Measurements from ENCODE around the gene RPH3AL. TPM values are rescaled to one million over a fixed set of nuclear protein-coding genes. Genes with fewer than 3 reads are reported as not detected.

Gene RPH3AL
- total and polyA plus RNA-seq, 2 donors: 2.6 to 3.2 TPM

DNA sequence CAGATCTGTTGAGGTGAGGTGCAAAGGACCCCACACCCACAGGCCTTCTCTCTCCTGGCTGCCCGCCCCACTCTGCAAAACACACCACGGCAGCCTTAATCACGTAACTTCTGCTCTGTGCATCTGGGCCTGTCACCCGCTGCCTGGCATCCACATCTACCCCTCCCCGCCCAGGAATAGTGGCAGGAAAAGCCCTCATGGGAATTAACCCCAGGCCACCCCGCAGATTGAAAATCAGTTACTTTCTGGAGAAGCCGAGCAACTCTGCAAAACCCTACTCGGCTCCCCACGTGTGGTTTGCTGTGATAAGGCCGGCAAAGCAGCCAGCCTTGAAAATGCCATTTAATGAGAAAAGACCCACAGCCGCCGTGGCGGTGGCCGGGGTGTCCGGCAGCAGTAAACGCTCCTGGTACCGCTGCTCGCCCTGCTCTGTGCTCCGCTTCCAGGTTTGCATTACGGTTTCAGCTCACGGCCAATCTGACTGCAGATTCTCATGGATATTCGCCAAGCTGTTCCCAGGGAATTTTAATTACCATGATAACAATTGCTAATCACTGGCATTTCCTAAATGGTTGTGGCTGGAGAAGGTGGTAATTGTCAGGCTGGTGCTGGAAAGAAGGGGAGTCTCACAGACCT lies 93.1 kb downstream of the RPH3AL start:
- peaks cover 0 to 12% of the 10 kb centered on the region in 2 donors for H3K27me3 ChIP-seq (ENCODE audit: control insufficient read depth in 2 of 2, insufficient read depth in 1 of 2, low read length in 1 of 2)
- H3K9me3 ChIP-seq (ENCODE audit: control insufficient read depth in 2 of 2, insufficient read depth in 1 of 2, low read length in 1 of 2): peaks cover 0 to 8% of the 10 kb centered on the region in 2 donors
- WGBS: 92% methylated on average over 22 of the region's 22 CpGs
- no peak overlapping the region for H3K4me3 ChIP-seq (ENCODE audit: low read length in 2 of 2)
- no peak overlapping the region for H3K27ac ChIP-seq (ENCODE audit: low read depth in 1 of 2, low read length in 1 of 2)
- no peak for DNase-seq (ENCODE audit: low read depth in 6 of 9, low spot score in 9 of 9)
- no peaks in the 10 kb centered on the region for H3K36me3 ChIP-seq (ENCODE audit: control insufficient read depth in 2 of 2, insufficient read depth in 2 of 2, low read length in 1 of 2)
- no peaks in the 10 kb centered on the region for H3K4me1 ChIP-seq (ENCODE audit: control insufficient read depth in 2 of 2, insufficient read depth in 2 of 2, low read length in 2 of 2)

DNA sequence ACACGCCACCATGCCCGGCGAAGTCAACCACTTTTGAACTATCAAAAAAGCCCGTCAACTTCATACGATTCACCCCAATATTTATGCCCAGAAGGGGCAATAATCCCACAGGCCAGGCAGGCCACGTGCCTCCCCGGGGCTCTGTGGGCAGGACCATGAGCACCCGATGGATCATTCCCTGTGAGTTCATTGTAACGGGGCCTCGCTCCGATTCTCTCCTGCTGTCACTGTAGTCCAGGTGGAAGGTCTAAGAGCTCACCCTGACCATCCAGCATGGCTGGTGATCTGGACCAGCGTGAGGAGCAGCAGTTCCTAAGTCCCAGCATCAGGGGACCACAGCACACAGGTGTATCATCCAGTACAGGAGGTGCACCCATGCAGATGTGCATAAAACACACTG lies 93.7 kb downstream of the RPH3AL start:
- Histone ChIP-seq H3K27me3 (ENCODE audit: control insufficient read depth in 2 of 2, insufficient read depth in 1 of 2, low read length in 1 of 2) (peaks cover 0 to 12% of the 10 kb centered on the region in 2 donors), H3K27ac (ENCODE audit: low read depth in 1 of 2, low read length in 1 of 2) (no peak overlapping the region), H3K9me3 (ENCODE audit: control insufficient read depth in 2 of 2, insufficient read depth in 1 of 2, low read length in 1 of 2) (peaks cover 0 to 7% of the 10 kb centered on the region in 2 donors), H3K36me3 (ENCODE audit: control insufficient read depth in 2 of 2, insufficient read depth in 2 of 2, low read length in 1 of 2) (no peaks in the 10 kb centered on the region), H3K4me3 (ENCODE audit: low read length in 2 of 2) (no peak overlapping the region), H3K4me1 (ENCODE audit: control insufficient read depth in 2 of 2, insufficient read depth in 2 of 2, low read length in 2 of 2) (no peaks in the 10 kb centered on the region)
- no peak for DNase-seq (ENCODE audit: low read depth in 6 of 9, low spot score in 9 of 9)
- 97% methylated on average over 12 of the region's 12 CpGs for WGBS

DNA sequence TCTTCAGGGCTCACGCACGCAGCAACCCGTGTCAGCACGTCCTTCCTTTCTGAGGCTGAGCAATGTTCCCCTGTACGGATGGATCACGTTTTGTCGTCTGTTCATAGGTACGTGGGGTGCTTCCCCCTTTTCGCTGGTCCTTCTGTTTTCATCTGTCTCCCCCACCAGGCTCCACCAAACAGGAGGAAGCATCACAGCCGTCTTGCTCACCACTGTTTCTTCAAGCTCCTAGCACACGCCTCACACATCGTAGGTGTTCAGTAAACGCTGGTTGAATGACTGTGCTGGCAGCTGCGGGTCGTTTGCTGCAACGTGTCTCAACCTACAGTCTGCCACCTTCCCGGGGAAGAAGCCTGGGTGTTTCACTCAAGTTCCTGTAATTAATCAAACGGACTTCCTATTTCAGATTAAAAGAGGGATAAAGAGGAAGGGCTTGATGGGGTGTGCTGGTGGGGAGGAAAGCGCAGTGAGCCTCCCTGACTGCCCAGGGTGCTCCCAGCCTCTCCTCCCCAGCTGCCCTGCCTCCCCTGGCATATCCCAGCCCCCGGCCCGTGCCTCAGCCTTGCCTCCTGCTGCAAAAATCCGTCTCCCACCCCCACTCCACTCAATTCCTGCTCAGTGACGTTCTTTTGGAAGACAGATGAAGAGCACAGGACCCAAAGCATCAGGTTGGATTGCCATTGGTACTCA lies 94.4 kb downstream of the RPH3AL start:
- 18% methylated on average over 23 of the region's 23 CpGs for WGBS
- DNase-seq (ENCODE audit: low read depth in 6 of 9, low spot score in 9 of 9): no peak
- H3K36me3 ChIP-seq (ENCODE audit: control insufficient read depth in 2 of 2, insufficient read depth in 2 of 2, low read length in 1 of 2): no peaks in the 10 kb centered on the region

DNA sequence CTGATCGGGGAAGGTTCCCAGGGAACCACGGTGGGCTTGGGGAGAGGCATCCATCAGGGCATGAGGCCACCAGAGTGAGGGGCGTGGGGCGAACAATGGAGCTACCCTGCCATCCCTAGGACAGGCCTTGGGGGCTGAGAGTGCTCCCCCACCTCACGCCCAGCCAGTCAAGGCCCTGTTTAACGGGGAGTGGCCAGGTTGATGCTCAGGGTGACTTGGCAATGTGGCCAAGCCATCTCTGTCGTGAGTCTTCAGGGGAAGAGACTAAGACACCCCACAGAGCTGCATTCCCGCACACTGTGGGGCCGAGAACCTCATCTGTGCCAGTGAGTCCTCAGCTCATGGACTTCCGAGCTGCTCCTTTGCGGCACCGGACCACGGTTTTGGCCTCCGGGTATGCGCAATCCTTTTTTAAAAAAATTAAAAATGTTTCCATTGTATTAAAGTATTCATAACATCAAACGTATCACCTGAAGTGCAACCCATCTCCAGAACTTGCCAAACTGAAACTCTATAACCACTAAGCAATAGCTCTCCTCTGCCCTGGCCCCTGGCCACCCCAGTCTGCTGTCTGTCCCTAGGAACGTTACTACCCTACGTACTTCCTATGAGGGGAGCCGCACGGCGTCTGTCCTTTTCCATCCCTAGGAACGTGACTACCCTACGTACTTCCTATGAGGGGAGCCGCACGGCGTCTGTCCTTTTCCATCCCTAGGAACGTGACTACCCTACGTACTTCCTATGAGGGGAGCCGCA lies 99.3 kb downstream of the RPH3AL start:
- Histone ChIP-seq H3K27ac (ENCODE audit: low read depth in 1 of 2, low read length in 1 of 2) (no peak overlapping the region), H3K4me3 (ENCODE audit: low read length in 2 of 2) (no peak overlapping the region), H3K27me3 (ENCODE audit: control insufficient read depth in 2 of 2, insufficient read depth in 1 of 2, low read length in 1 of 2) (no peaks in the 10 kb centered on the region), H3K9me3 (ENCODE audit: control insufficient read depth in 2 of 2, insufficient read depth in 1 of 2, low read length in 1 of 2) (no peaks in the 10 kb centered on the region), H3K36me3 (ENCODE audit: control insufficient read depth in 2 of 2, insufficient read depth in 2 of 2, low read length in 1 of 2) (no peaks in the 10 kb centered on the region), H3K4me1 (ENCODE audit: control insufficient read depth in 2 of 2, insufficient read depth in 2 of 2, low read length in 2 of 2) (no peaks in the 10 kb centered on the region)
- no peak for DNase-seq (ENCODE audit: low read depth in 6 of 9, low spot score in 9 of 9)
- WGBS: 93% methylated on average over 21 of the region's 29 CpGs

More for the DNA sequence above, 94.4 kb downstream of the RPH3AL start:
- Histone ChIP-seq H3K4me1 (ENCODE audit: control insufficient read depth in 2 of 2, insufficient read depth in 2 of 2, low read length in 2 of 2) (no peaks in the 10 kb centered on the region), H3K27ac (ENCODE audit: low read depth in 1 of 2, low read length in 1 of 2) (no peak overlapping the region), H3K4me3 (ENCODE audit: low read length in 2 of 2) (no peak overlapping the region), H3K27me3 (ENCODE audit: control insufficient read depth in 2 of 2, insufficient read depth in 1 of 2, low read length in 1 of 2) (peaks cover 0 to 12% of the 10 kb centered on the region in 2 donors), H3K9me3 (ENCODE audit: control insufficient read depth in 2 of 2, insufficient read depth in 1 of 2, low read length in 1 of 2) (peaks cover 0 to under 1% of the 10 kb centered on the region in 2 donors)

DNA sequence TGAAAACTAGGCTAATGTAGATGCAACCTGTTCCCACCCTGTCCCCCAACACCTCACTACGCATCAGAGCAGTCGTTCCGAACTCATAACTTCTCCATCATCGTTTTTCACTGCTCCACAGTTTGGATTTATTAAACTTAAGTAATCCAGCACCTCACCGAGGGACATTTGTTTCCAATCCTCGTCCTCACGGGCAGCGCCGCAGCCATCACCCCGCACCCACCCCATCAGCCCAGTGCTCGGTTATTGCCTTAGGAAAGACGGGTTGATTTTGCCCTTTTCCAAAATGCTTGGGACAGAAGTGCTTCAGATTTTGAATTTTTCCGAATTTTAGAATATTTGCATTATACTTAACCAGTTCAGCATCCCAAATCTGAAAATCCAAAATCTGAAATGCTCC lies 100.2 kb downstream of the RPH3AL start:
- DNase-seq (ENCODE audit: low read depth in 6 of 9, low spot score in 9 of 9): no peak
- 96% methylated on average over 13 of the region's 13 CpGs for WGBS
- no peaks in the 10 kb centered on the region for H3K9me3 ChIP-seq (ENCODE audit: control insufficient read depth in 2 of 2, insufficient read depth in 1 of 2, low read length in 1 of 2)
- H3K27me3 ChIP-seq (ENCODE audit: control insufficient read depth in 2 of 2, insufficient read depth in 1 of 2, low read length in 1 of 2): no peaks in the 10 kb centered on the region
- H3K27ac ChIP-seq (ENCODE audit: low read depth in 1 of 2, low read length in 1 of 2): no peak overlapping the region
- no peak overlapping the region for H3K4me3 ChIP-seq (ENCODE audit: low read length in 2 of 2)
- H3K4me1 ChIP-seq (ENCODE audit: control insufficient read depth in 2 of 2, insufficient read depth in 2 of 2, low read length in 2 of 2): no peaks in the 10 kb centered on the region
- H3K36me3 ChIP-seq (ENCODE audit: control insufficient read depth in 2 of 2, insufficient read depth in 2 of 2, low read length in 1 of 2): no peaks in the 10 kb centered on the region

DNA sequence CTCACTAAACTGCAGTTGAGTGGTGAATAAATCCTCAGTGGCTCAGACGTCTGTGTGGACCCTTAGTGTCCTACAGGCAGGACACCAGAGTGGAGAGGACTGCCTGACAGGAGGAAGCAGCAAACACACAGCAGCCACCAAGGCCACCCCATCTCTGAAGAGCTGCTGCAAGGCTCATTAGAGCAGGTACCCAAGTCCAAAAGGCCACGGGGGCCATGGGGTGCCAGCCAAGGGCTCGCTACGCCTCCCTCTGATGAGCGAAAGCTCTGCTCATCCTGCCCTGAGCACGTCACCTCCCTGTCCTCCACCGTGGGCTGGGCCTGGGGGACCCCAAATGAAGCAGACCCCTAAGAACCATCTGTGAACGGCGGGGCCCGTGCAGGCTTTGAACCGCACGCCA lies 101.1 kb downstream of the RPH3AL start:
- H3K36me3 ChIP-seq (ENCODE audit: control insufficient read depth in 2 of 2, insufficient read depth in 2 of 2, low read length in 1 of 2): no peaks in the 10 kb centered on the region
- no peak overlapping the region for H3K4me3 ChIP-seq (ENCODE audit: low read length in 2 of 2)
- H3K27ac ChIP-seq (ENCODE audit: low read depth in 1 of 2, low read length in 1 of 2): no peak overlapping the region
- no peaks in the 10 kb centered on the region for H3K4me1 ChIP-seq (ENCODE audit: control insufficient read depth in 2 of 2, insufficient read depth in 2 of 2, low read length in 2 of 2)
- H3K9me3 ChIP-seq (ENCODE audit: control insufficient read depth in 2 of 2, insufficient read depth in 1 of 2, low read length in 1 of 2): peaks cover 0 to 1% of the 10 kb centered on the region in 2 donors
- 95% methylated on average over 12 of the region's 12 CpGs for WGBS
- no peaks in the 10 kb centered on the region for H3K27me3 ChIP-seq (ENCODE audit: control insufficient read depth in 2 of 2, insufficient read depth in 1 of 2, low read length in 1 of 2)
- DNase-seq (ENCODE audit: low read depth in 6 of 9, low spot score in 9 of 9): no peak

DNA sequence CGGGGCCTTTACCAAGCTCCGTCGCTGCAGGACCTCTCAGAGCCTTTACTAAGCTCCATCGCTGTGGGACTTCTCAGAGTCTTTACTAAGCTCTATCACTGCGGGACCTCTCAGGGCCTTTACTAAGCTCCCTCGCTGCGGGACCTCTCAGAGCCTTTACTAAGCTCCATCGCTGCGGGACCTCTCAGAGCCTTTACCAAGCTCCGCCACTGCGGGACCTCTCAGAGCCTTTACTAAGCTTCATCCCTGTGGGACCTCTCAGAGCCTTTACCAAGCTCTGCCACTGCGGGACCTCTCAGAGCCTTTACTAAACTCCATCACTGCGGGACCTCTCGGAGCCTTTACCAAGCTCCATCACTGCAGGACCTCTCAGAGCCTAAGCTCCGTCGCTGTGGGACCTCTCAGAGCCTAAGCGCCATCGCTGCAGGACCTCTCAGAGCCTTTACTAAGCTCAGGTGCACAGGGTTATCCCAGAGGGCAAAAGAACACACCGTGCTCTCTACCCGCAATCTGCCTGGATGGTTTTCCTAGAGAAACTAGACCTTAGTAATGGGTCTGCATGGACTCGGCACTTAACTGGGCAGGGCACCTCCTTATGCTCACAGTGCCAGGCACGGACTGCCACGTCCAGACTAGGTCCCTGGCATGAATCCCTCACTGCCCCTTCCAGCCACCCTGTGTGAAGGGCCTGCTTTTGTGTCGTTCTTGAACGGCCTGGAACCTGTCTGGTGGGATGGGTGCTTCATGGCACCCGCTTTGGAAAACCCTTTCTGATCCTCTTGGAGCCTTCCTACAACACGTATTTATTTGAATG lies 101.9 kb downstream of the RPH3AL start:
- Histone ChIP-seq H3K4me3 (ENCODE audit: low read length in 2 of 2) (no peak overlapping the region), H3K4me1 (ENCODE audit: control insufficient read depth in 2 of 2, insufficient read depth in 2 of 2, low read length in 2 of 2) (no peaks in the 10 kb centered on the region), H3K27me3 (ENCODE audit: control insufficient read depth in 2 of 2, insufficient read depth in 1 of 2, low read length in 1 of 2) (no peaks in the 10 kb centered on the region), H3K36me3 (ENCODE audit: control insufficient read depth in 2 of 2, insufficient read depth in 2 of 2, low read length in 1 of 2) (no peaks in the 10 kb centered on the region), H3K27ac (ENCODE audit: low read depth in 1 of 2, low read length in 1 of 2) (no peak overlapping the region), H3K9me3 (ENCODE audit: control insufficient read depth in 2 of 2, insufficient read depth in 1 of 2, low read length in 1 of 2) (peaks cover 0 to 1% of the 10 kb centered on the region in 2 donors)
- WGBS: 90% methylated on average over 27 of the region's 27 CpGs
- no peak for DNase-seq (ENCODE audit: low read depth in 6 of 9, low spot score in 9 of 9)

DNA sequence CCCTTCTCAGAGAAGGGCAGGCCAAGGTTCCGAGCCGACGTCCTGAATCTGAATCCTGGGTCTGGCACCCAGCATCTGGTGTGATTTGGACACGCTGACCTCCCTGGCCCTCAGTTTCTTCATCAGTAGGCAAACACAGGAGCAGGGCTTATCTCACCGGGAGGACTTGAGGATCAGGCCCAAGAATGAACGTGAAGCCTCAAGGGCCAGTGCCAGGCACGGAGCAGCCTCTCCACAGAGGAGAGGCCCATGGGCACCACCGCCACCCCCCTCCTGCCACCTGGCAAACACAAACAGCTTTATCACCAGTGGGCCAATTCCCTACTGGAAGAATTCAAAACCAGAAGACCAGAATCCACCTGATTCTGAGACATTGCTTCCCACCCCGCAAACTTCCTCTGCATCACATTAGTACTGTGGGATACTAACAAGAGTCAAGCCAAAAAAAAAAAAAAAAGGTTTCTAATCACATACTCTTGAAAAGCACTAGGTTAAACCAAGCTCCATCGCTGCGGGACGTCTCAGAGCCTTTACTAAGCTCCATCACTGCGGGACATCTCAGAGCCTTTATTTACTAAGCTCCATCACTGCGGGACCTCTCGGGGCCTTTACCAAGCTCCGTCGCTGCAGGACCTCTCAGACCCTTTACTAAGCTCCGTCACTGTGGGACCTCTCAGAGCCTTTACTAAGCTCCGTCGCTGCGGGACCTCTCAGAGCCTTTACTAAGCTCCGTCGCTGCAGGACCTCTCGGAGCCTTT lies 103.2 kb downstream of the RPH3AL start:
- H3K27ac ChIP-seq (ENCODE audit: low read depth in 1 of 2, low read length in 1 of 2): no peak overlapping the region
- H3K27me3 ChIP-seq (ENCODE audit: control insufficient read depth in 2 of 2, insufficient read depth in 1 of 2, low read length in 1 of 2): no peaks in the 10 kb centered on the region
- peaks cover under 1 to 1% of the 10 kb centered on the region in 2 donors for H3K9me3 ChIP-seq (ENCODE audit: control insufficient read depth in 2 of 2, insufficient read depth in 1 of 2, low read length in 1 of 2)
- no peaks in the 10 kb centered on the region for H3K4me1 ChIP-seq (ENCODE audit: control insufficient read depth in 2 of 2, insufficient read depth in 2 of 2, low read length in 2 of 2)
- no peak for DNase-seq (ENCODE audit: low read depth in 6 of 9, low spot score in 9 of 9)
- H3K36me3 ChIP-seq (ENCODE audit: control insufficient read depth in 2 of 2, insufficient read depth in 2 of 2, low read length in 1 of 2): no peaks in the 10 kb centered on the region
- WGBS: 85% methylated on average over 24 of the region's 24 CpGs
- H3K4me3 ChIP-seq (ENCODE audit: low read length in 2 of 2): no peak overlapping the region
